SH-SY5Y (cell line): ENCODE data around the gene PGS1.

Source experiments
- GATA2 ChIP-seq: IDR thresholded peaks from 2 replicates; pipeline ENCODE4 v1.6.1; 2011; ENCODE audit warnings: mild to moderate bottlenecking, low read depth, low read length
- GATA3 ChIP-seq: IDR thresholded peaks from 2 replicates; pipeline ENCODE4 v1.6.1; 2011; ENCODE audit warnings: low read depth, mild to moderate bottlenecking, low read length, moderate library complexity

The PGS1 gene

DNA sequence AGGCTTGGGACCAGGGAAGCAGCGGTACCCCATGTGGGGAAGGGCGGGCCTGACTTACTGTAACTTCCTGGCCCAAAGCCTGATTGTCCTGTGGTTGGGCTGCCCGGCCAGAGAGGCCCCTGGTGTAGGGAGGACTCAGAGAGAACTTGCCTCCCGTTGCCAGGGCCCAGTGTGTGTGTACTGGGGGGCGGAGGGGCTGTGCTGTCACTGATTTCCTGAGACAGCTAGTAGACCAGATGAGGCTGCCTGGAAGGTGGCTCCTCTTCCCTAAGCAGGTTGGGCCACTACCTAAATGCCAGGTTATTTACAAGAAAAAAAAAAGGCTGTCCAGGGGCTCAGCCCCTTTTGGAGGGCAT, 35.3 kb upstream of the PGS1 start:
- TF ChIP-seq GATA2 (no peak), GATA3 (no peak)

DNA sequence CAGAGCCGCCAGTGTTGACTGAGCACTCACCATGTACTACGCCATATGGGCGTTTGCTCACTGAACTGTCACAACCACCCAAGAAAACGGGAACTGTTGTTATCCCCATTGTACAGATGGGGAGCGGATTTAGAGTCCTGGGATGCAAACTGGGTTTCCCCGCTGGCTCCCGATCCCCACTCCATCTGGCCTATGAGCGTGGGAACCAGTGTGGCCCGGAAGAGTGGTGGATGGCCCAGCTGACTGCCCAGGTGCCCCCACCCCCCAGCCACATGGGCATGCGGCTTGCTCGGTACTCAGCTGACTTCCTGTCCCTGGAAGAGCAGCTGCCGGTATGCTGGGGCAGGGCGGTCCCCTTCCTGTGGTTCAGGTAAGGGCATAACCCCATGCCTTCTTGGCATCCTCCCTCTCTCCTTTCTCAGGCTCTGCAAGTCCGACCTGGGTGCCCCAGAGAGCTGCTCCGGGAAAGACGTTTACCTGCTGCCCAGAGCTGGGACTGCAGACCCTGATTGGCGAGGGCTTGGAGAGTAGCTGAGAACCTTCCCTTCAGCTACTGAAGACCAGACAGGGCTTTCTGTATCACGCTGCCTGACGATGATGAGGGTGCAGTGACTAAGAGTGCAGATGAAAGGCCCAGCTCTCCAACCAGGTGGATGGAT, 34.8 kb upstream of the PGS1 start:
- TF ChIP-seq GATA3 (no peak), GATA2 (no peak)

DNA sequence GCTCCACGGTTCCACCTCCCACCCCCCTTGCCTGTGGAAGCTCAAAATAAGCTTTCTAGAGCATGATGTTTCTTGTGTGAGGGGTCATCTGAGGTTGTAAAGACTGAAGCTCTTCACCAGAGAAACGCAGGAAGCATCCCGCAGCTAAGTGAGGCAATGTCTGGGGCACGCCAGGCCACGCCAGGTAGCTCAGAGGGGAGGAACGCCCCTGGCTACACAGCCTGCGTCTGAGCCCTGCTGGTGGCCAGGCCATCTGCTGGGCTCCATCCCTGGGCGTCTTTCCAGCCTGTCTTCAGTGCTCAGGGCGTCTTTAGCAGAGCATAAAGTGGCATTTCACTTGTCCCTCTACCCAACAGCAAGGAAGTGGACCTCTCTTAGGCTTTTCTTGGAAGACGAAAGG, 33.8 kb upstream of the PGS1 start:
- TF ChIP-seq GATA3 (no peak), GATA2 (no peak)

DNA sequence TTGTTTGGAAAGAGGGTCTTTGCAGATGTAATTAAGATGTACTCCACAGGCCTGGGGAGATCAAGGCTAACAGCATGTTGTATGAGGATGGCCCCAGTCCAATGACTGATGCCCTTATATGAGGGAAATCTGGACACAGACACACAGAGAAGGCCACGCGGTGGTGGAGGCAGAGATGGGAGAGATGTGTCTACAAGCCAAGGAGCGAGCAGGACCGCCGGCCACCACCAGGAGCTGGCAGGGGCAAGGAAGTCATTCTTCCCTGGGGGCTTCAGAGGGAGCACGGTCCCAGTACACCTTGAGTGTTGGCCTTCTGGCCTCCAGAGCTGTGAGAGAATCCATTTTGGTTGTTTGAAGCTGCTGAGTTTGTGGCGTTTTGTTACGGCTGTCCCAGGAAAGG, 33.3 kb upstream of the PGS1 start:
- TF ChIP-seq GATA3 (no peak), GATA2 (no peak)

DNA sequence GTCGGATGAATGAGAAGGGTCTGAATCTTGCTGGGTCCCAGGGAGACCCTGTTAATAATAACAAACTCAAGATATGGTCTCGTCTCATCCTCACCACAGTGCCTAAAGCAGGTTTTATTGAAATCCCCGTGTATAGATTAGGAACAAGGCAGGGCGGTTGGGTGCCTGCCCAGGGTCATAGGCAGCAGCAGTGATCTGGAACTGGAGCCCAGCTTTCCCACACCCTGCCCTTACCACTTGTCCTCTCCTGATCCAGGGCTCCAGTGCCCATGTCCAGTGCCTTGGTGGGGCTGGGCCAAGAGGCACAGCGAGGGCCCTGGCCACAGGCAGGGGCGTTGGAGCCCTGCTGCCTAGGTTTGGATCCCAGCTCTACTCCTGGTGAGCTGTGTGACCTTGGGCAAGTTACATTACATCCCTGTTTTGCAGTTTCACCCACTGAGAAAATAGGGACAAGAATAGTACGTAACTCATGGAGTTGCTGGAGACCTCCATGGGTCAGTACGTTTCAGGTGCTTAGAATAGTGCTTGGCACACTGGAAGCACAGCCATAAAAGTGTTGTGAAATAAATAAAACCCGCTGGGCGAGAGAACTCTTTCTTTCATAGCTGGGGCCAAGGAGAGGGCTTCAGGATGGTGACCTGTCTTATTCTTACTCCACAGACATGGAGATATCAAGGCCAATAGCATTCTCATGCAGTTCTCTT, 32.5 kb upstream of the PGS1 start:
- TF ChIP-seq GATA2 = no peak
- TF ChIP-seq GATA3 = no peak

DNA sequence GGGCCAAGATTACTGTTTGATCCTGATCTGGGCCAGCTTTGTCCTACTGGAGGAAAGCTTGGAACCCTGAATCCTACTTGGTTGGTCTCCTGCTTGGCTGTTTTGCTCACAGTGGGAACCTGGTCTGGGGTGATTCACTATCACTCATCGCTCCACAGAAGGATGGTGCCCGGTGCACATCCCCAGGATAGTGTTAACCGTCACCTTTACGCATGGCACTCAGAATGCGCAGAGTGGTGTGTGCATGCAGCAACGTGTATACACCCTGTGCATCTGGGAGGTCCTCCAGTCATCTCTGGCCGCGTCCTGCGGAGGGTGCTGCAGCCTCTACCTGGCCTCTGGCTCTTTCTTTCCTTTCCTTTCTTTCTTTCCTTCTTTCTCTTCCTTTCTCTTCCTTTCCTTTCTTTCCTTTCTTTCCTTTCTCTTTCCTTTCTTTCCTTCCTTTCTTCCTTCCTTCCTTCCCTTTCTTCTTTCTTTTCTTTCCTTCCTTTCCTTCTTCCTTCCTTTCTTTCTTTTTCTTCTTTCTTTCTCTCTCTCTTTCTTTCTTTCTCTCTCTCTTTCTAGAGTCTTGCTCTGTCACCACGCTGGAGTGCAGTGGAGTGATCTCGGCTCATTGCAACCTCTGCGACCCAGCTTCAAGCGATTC, 31.7 kb upstream of the PGS1 start:
- TF ChIP-seq GATA2 (no peak), GATA3 (no peak)

DNA sequence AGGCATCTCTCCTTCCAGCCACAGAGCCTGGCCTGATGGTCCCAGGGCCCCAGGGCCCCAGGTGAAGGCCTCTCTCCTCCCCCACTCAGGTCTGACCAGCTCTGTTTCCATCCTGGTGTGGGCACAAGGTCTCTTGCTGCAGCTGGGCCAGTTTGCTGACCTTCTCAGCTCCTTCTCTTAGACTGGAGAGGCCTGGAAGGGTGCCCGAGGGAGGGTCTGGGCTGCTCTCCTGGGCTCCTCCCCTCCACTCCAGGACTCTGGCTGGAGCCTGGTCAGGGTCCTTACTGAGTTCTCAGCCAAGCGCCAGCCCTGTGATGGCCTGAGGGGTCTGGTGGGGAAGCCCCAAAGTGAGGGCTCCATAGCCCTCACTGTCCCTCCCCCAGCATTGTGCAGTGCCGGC, 31.0 kb upstream of the PGS1 start:
- TF ChIP-seq GATA2 = no peak
- no peak for TF ChIP-seq GATA3

DNA sequence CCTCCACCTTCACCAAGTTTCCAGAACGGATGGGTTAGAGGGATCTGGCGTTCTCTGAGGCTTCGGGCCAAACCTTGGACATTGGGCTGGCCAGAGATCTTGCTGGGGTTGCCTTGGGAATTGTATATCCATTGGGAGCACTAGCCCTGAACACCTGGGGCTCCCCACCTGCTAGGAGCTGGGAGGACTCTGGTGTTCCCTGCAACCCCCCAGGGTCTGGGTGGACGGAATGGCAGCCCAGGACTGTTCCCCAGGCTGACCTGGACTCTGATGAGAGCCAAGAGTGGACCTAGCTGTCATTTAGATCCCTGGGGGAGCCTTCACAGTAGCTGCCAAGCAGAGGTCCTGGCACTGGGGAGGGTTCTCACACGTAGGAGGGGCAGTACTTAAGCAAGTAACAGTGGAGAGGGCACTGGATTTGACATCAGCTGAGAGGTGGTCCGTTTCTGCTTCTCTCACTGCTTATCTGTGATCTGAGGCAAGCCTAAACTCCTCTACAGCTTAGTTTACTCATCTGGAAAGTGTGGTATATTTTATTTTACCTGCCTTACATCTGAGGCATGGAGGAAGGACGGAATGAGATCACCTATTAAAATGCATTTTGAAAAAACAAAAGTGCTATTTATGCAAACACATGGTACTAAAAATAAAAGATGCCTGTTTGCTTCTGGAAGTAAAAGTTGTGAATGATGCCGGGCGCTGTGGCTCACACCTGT, 30.2 kb upstream of the PGS1 start:
- no peak for TF ChIP-seq GATA2

DNA sequence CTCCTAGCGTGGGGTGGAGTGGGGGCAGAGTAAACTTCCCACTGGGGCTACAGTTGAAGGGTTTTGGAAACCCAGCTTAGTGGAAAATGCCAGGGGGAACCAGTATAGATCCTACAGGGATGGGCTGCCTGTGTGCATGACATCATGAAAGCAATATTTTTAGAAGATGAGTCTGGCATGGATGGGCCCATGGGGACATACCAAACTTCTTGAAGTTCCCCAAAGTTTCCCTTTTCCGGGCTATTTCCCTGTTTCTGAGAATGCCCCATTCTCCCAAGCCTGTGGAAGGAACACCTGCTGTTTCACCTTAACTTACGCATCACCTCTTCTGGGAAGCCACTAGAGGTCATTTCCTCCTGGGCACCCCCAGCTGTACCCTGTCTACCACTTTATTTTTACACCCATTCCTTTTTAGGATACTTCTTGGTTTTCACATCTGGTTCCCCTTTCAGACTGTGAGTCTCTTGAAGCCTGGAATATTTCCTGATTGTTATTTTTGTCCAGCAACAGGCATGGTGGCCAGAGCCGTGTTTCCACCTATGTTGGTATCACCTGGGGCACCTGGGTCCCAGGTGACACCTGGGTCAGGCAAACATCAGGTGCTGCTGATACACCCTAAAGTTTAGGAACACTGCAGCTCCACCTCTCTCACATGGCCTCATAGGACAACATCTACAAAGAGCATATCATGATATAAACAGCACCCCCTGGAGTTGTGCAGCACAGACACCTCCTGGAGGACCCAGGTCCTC, 28.4 kb upstream of the PGS1 start:
- no peak for TF ChIP-seq GATA2
- no peak for TF ChIP-seq GATA3

DNA sequence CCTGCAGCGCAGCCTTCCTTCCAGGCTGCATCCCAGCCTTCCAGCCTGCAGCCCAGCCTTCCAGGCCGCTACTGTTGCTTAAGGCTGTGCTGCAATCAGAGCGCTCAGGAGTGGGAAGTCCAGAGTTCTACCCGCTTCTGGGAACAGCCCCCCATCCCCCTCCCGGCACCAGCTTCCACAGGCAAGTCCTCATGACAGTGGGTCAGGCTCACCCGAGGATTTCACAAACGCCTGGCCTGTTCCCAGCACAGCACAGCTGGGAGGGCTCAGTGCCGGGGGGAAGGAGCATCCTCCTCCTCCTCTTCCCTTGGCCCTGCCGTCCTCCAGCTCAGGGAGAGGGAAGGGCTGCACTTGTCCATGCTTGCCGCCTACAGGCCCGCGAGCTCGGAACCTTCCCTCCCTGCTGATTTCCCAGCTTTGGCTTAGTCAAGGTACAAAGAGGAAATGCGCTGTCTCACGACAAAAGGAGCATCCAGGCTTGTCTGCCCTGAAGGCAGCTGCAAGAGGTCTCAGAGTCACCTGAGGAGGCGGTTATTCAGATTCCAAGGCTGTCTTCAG, 26.9 kb upstream of the PGS1 start:
- TF ChIP-seq GATA2 = no peak
- no peak for TF ChIP-seq GATA3

DNA sequence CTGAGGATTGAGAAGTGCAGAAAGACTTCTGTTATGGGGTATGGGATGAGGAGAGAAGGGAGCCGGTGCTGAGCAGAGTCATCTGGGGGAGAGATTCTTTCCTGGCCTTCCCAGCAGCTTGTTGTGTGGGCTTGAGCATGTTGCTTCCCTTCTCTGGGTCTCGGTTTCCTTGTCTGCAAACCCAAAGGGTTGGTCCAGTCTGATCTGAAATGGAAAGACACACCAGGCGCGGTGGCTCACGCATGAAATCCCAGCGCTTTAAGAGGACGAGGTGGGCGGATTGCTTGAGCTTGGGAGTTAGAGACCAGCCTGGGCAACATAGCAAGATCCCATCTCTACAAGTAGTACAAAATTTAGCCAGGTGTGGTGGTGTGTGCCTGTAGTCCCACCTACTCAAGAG, 24.6 kb upstream of the PGS1 start:
- TF ChIP-seq GATA3 (no peak), GATA2 (no peak)

DNA sequence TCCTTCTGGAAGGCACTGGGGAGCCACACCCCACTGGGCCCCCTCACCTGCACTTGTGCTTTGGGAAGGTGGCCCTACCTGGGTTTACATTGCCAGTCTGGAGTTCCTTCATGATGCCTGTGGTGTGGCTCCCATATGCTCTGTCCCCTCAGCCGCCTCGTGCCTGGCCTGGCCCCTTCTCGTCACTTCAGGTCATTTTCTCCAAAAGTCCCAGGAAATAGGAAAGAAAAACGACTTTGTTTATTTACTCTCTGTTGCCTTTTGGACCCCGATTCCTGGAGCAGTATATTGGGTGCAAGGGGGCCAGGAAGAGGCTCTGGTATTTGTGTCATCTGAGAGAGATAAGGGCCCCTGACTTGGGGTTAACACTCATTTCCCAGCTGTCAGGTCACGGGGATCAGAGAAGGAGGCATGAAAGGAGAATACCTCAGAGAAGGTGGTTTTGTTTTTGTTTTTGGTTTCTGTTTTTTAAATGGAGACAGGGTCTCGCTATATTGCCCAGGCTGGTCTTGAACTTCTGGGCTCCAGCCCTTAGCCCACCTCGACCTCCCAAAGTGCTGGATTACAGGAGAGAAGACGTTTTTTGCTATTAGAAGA, 23.3 kb upstream of the PGS1 start:
- no peak for TF ChIP-seq GATA2
- TF ChIP-seq GATA3 = no peak

DNA sequence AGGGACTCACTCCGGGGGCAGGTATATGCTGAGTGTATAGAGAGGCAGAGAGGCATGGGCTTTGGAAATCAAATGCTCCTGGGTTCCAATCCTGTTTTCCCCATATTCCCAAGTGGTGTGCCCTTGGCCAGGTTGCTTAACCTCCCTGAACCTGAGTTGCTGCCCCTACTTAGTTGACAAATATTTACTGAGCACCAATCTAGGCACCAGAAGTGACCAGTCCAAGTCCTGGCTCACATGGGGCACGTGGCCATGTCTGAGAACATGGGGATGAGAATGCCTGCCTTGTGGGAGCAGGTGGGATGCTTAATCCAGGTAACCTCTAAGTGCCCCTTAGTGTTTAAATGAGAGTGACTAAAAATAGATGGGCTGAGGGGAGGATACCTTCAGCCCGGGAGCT, 22.7 kb upstream of the PGS1 start:
- TF ChIP-seq GATA3 (no peak), GATA2 (no peak)

DNA sequence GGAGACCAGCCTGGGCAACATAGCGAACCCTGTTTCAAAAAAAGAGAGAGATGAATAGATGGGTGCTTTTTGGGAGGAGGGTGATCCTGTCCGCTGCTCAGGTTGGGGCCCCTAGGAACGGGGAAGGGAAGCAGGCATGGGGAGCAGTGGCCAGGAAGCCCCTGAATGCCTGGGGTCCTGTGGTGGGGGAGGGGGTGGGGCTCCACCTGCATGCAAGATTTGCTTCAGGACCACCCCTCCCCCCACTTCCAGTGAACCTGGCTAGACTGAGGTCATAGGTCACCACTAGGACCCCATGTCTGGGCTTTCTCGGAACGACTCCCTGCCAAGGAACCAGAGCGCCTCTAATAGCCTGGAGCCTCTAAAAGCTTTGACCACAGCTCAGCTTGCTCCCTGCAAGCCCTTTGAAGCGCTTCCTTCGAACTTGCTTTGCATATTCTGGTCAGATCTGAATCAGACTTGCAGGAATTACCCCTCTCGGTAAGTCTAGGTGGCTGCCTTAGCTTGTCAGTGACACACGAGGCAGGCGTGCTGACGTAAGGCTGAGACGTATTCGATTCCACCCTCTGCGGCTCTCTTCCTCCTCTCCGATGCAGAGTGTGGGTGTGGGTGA, 22.2 kb upstream of the PGS1 start:
- TF ChIP-seq GATA3 (no peak), GATA2 (no peak)
